SH-SY5Y (cell line): ENCODE measurements around the gene TNFAIP3.

ENCODE experiments used
- GATA2 ChIP-seq: IDR thresholded peaks from 2 replicates; pipeline ENCODE4 v1.6.1; 2011; ENCODE audit warnings: mild to moderate bottlenecking, low read depth, low read length
- GATA3 ChIP-seq: IDR thresholded peaks from 2 replicates; pipeline ENCODE4 v1.6.1; 2011; ENCODE audit warnings: low read depth, mild to moderate bottlenecking, low read length, moderate library complexity

GRCh38 chr6:137926985-137927384 lies 59.9 kb downstream of the TNFAIP3 start:
- no peak for TF ChIP-seq GATA2
- no peak for TF ChIP-seq GATA3
